Gastrocnemius medialis (tissue), 4 donors: ENCODE measurements around the gene TMEM52. TPM values are rescaled to one million over a fixed set of nuclear protein-coding genes. Genes with fewer than 3 reads are reported as not detected.

Source experiments
- ATAC-seq, 2 donors: fragments of 150-250 bp; one replicate each; pipeline ENCODE4 v1.9.1; 2016
- DNase-seq, 2 donors: peaks; one replicate each; pipeline ENCODE4 v3.0.0-alpha.2; 2019
- H3K27ac ChIP-seq, 4 donors: fragments of 200-600 bp; sonication (generic); 1 replicate in 1 of 4; 2 replicates in 3 of 4; pipeline ENCODE4 v1.5.1; 2016 to 2018; ENCODE audit warnings: mild to moderate bottlenecking in 2 of 4, moderate library complexity in 1 of 4
- H3K27me3 ChIP-seq, 3 donors: fragments of 200-600 bp; sonication (generic) in 2 of 3; 1 replicate in 1 of 3; 2 replicates in 2 of 3; pipeline versions ENCODE4 v1.5.1 to v1.6.0; 2016 to 2019; ENCODE audit warnings: mild to moderate bottlenecking in 1 of 3, moderate library complexity in 1 of 3
- H3K36me3 ChIP-seq, 2 donors: fragments of 200-600 bp; sonication (generic) in 1 of 2; one replicate each; pipeline ENCODE4 v1.5.1; 2017 to 2018
- H3K4me1 ChIP-seq, 2 donors: fragments of 200-600 bp; sonication (generic) in 1 of 2; one replicate each; pipeline ENCODE4 v1.5.1; 2016 to 2017; ENCODE audit warnings: mild to moderate bottlenecking in 2 of 2
- H3K4me3 ChIP-seq, 4 donors: fragments of 200-600 bp; sonication (generic) in 3 of 4; 1 replicate in 1 of 4; 2 replicates in 3 of 4; pipeline ENCODE4 v1.5.1; 2016 to 2019; ENCODE audit warnings: mild to moderate bottlenecking in 2 of 4
- H3K9me3 ChIP-seq, 3 donors: fragments of 200-600 bp; sonication (generic) in 2 of 3; 1 replicate in 1 of 3; 2 replicates in 2 of 3; pipeline ENCODE4 v1.5.1; 2016 to 2019
- POLR2A ChIP-seq, 2 donors: fragments of 450-650 bp; IDR thresholded peaks; one replicate each; pipeline ENCODE4 v1.6.1; 2017; ENCODE audit warnings: antibody characterized with exemption in 2 of 2, mild to moderate bottlenecking in 2 of 2, moderate library complexity in 2 of 2
- in situ Hi-C, 4 donors: fragments of 200-750 bp; cut with MboI; loops; one replicate each; pipeline versions ENCODE4 v1.15.0 to v1.8.0; 2017; ENCODE audit warnings: low sequenced_read_pairs in 4 of 4
- intact Hi-C: fragments of 100-400 bp; cut with DNase I; formaldehyde crosslinking; loops from one replicate; pipeline ENCODE4 v1.15.1; 2023; ENCODE audit warnings: low total_unique reads
- total RNA-seq, 4 donors: library from RNA; depleted of rRNA; stranded (reverse); fragments of >200 nt; gene quantifications; one replicate each; pipeline versions ENCODE4 v1.1.0 to v1.2.3, GENCODE V29; 2016
- TF ChIP-seq, protein P1 (sequence below), 5 experiments: fragments of 450-650 bp in 3 of 5; fragments of 200-600 bp in 2 of 5; sonication (generic) in 2 of 5; IDR thresholded peaks in 4 of 5; conservative IDR thresholded peaks in 1 of 5; 1 replicate in 4 of 5; 2 replicates in 1 of 5; pipeline ENCODE4 v1.5.1; 2016 to 2019; ENCODE audit warnings: antibody characterized with exemption in 5 of 5, mild to moderate bottlenecking in 3 of 5, moderate library complexity in 3 of 5

TMEM52 gene
- total RNA-seq, 4 donors from 2014 or later: 43.3 to 155 (median 67.2) TPM

DNA sequence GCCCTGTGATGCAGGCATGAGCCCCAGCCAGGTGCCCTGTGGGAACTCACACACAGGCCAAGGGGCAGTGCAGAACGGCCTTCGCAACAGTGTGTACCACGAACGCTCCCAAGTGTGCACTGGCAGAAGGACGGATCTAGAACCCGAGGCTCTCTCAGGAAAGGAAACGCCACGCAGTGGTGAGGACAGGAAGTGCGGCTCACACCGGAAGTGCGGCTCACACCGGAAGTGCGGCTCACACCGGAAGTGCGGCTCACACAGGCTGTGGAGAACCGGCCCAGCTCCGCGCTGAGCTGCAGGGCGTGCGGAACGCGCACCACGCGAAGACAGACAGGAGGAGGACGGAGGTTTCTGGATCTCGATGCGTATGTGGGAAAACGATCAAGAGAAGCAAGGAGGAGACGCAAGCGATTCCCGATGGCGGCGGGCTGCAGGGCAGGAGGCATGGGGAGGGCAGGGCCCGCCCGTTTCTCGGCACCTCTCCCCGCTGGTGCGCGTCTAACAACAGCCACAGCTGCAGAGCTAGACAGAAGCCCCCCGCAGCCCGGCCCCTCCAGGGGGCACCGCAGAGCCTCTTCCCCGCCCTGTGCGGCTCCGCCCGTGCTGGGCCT is 35.9 kb upstream of the TMEM52 start:
- H3K27me3 ChIP-seq: peaks cover 20 to 42% (median 30%) of the 10 kb centered on the region in 3 donors
- H3K4me1 ChIP-seq: no peaks in the 10 kb centered on the region
- H3K36me3 ChIP-seq: no peaks in the 10 kb centered on the region
- no peaks in the 10 kb centered on the region for H3K9me3 ChIP-seq
- TF ChIP-seq POLR2A (IDR thresholded peaks at IDR 0.05): no peak
- TF ChIP-seq, protein P1, sequence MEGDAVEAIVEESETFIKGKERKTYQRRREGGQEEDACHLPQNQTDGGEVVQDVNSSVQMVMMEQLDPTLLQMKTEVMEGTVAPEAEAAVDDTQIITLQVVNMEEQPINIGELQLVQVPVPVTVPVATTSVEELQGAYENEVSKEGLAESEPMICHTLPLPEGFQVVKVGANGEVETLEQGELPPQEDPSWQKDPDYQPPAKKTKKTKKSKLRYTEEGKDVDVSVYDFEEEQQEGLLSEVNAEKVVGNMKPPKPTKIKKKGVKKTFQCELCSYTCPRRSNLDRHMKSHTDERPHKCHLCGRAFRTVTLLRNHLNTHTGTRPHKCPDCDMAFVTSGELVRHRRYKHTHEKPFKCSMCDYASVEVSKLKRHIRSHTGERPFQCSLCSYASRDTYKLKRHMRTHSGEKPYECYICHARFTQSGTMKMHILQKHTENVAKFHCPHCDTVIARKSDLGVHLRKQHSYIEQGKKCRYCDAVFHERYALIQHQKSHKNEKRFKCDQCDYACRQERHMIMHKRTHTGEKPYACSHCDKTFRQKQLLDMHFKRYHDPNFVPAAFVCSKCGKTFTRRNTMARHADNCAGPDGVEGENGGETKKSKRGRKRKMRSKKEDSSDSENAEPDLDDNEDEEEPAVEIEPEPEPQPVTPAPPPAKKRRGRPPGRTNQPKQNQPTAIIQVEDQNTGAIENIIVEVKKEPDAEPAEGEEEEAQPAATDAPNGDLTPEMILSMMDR (IDR thresholded peaks at IDR 0.05 in 4 of 5, conservative IDR thresholded peaks at IDR 0.05 in 1 of 5): no peak
- in situ Hi-C loops (loop anchor here in 1 of 4 donors (5.0 kb wide), 1 partner anchor 82 kb away; no protein-coding TSS in a partner anchor), intact Hi-C loops (no loop called here)
- ATAC-seq (no peak), DNase-seq (no peak)
- no peak overlapping the region for H3K4me3 ChIP-seq
- no peak overlapping the region for H3K27ac ChIP-seq

DNA sequence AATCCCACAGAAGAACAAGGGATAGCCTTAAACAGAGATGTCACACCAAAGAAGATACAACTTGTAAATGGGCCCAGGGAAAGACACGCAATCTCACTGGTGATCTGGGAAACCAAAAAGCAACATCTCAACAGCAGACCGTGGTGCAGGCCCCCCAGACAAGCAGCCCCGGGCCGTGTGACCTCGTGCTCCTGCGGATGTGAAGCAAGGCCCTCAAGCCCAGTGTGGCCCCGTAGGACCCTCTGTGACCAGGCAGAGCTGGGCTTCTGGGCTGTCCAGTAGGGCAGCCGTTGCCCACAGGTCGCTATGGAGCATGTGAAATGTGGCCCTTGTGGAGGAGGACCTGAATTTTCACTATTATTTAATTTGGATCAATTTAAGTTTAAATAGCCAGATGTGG is 34.9 kb upstream of the TMEM52 start:
- DNase-seq (no peak), ATAC-seq (no peak)
- no peak for TF ChIP-seq POLR2A (IDR thresholded peaks at IDR 0.05)
- Histone ChIP-seq H3K9me3 (no peaks in the 10 kb centered on the region), H3K27me3 (peaks cover 11 to 33% (median 30%) of the 10 kb centered on the region in 3 donors), H3K36me3 (no peaks in the 10 kb centered on the region), H3K4me1 (no peaks in the 10 kb centered on the region), H3K27ac (no peak overlapping the region), H3K4me3 (no peak overlapping the region)
- in situ Hi-C loops: loop anchor here in 1 of 4 donors (5.0 kb wide), 1 partner anchor 83 kb away; no protein-coding TSS in a partner anchor
- intact Hi-C loops: no loop called here

DNA sequence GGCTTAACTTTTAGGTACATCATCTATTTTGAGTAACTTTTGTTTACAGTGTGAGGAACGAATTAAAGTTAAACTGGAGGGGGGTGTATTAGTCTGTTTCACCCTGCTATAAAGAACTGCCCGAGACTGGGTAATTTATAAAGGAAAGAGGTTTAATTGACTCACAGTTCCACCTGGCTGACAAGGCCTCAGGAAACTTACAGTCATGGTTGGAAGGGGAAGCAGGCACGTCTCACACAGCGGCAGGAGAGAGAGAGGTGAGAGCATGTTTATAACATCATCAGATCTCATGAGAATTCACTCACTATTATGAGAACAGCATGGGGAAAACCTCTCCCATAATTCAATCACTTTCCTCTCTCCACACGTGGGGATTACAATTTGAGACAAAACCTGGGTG is 31.9 kb upstream of the TMEM52 start:
- DNase-seq (no peak), ATAC-seq (no peak)
- no peaks in the 10 kb centered on the region for H3K36me3 ChIP-seq
- H3K4me3 ChIP-seq: no peak overlapping the region
- no peak overlapping the region for H3K27ac ChIP-seq
- in situ Hi-C loops (loop anchor here in 1 of 4 donors (5.0 kb wide), 1 partner anchor 86 kb away; no protein-coding TSS in a partner anchor), intact Hi-C loops (no loop called here)
- TF ChIP-seq, protein P1 (IDR thresholded peaks at IDR 0.05 in 4 of 5, conservative IDR thresholded peaks at IDR 0.05 in 1 of 5): no peak
- no peak for TF ChIP-seq POLR2A (IDR thresholded peaks at IDR 0.05)
- H3K9me3 ChIP-seq: no peaks in the 10 kb centered on the region
- no peaks in the 10 kb centered on the region for H3K4me1 ChIP-seq
- H3K27me3 ChIP-seq: peaks cover 4 to 17% (median 7%) of the 10 kb centered on the region in 3 donors

DNA sequence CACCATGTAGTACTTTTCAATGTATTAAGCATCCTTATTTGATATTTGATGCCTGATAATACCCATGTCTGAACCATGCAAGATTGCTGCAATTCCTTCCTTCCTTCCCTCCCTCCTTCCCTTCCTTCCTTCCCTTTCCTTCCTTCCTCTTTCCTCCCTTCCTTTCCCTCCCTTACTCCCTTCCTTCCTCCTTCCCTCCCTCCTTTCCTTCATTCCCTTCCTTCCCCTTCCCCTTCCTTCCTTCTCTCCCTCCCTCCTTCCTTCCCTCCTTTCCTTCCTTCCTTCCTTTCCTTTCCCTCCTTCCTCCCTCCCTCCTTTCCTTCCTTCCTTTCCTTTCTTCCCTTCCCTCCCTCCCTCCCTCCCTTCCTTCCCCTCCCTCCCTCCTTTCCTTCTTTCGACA is 29.7 kb upstream of the TMEM52 start:
- intact Hi-C loops: no loop called here
- Histone ChIP-seq H3K27ac (no peak overlapping the region), H3K27me3 (peaks cover 0 to 17% (median 6%) of the 10 kb centered on the region in 3 donors), H3K9me3 (no peaks in the 10 kb centered on the region), H3K4me3 (no peak overlapping the region), H3K4me1 (peaks cover 0 to 3% of the 10 kb centered on the region in 2 donors), H3K36me3 (no peaks in the 10 kb centered on the region)
- DNase-seq: no peak
- in situ Hi-C loops: loop anchor here in 1 of 4 donors (10.0 kb wide), 1 partner anchor 96 kb away; no protein-coding TSS in a partner anchor
- no peak for ATAC-seq
- no peak for TF ChIP-seq POLR2A (IDR thresholded peaks at IDR 0.05)
- TF ChIP-seq, protein P1 (IDR thresholded peaks at IDR 0.05 in 4 of 5, conservative IDR thresholded peaks at IDR 0.05 in 1 of 5): no peak

DNA sequence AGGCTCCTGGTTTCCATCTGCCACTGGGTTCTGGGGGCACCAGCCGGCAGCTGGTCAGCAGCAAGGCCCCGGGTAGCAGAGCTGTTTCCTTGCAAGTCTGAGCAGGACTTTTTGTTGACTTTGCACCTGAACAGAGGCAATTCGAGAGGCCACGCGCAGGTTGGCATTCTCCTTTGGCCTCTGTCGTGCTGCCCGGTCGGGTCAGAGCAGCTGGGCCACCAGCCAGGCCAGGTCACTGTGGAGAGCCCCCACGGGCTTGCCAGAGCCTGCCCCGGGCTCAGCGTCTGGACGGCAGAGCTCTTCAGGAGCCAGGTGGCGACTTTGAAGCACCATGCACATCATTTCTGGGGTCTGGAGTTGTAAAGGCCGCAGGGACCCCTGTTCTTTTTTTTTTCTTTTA is 28.4 kb upstream of the TMEM52 start:
- intact Hi-C loops (no loop called here), in situ Hi-C loops (loop anchor here in 1 of 4 donors (10.0 kb wide), 1 partner anchor 97 kb away; no protein-coding TSS in a partner anchor)
- Histone ChIP-seq H3K27ac (no peak overlapping the region), H3K9me3 (no peaks in the 10 kb centered on the region), H3K27me3 (peaks cover under 1 to 17% (median 8%) of the 10 kb centered on the region in 3 donors), H3K36me3 (no peaks in the 10 kb centered on the region), H3K4me1 (peaks cover 0 to 3% of the 10 kb centered on the region in 2 donors), H3K4me3 (no peak overlapping the region)
- ATAC-seq (no peak), DNase-seq (no peak)
- TF ChIP-seq, protein P1 (IDR thresholded peaks at IDR 0.05 in 4 of 5, conservative IDR thresholded peaks at IDR 0.05 in 1 of 5): no peak
